Measurements from ENCODE around the gene RNF32.

The RNF32 gene

DNA sequence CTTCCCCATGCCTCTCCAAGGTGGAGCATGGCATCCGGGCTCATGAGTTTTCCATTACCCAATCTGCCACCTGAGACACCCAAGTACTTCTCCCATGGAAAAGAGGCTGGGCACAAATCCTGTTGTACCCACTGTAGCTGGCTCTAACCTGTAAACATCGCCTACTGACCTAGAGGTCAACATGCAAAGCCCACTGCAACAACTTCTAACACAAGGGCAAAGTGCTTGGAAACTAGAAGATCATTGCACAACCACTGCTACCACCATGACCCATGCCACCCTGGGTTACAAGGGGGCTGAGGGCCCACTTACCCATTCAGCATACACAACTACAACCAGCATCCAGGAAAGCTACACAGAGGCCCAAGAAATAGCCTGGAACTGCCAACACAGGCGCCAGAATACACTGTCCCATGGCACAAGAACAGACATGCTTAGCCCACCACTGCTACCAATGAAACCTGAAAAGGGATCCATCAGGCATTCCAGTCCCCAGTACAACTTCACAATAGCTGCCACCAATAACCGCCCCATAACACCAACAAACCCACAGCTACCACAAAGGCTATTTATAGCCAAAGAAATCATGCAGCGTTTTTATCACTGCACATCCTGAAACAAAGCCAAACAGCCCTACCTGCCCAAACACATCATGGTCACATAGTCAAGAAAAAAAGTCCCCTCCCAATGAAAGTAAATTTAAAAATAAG is 63.4 kb downstream of the RNF32 start:
- TF ChIP-seq EP300 (IDR thresholded peaks at IDR 0.05; ENCODE audit: borderline replicate concordance) (no peak), CEBPB (IDR thresholded peaks at IDR 0.05) (no peak), RAD21 (IDR thresholded peaks at IDR 0.05; ENCODE audit: low read depth) (no peak), ZBTB7A (IDR thresholded peaks at IDR 0.05; ENCODE audit: low read depth) (no peak), FOXM1 (IDR thresholded peaks at IDR 0.05; ENCODE audit: borderline replicate concordance, low read depth) (no peak), EGR1 (IDR thresholded peaks at IDR 0.05) (no peak), NFIC (IDR thresholded peaks at IDR 0.05) (no peak), TEAD4 (IDR thresholded peaks at IDR 0.05) (no peak), TCF12 (IDR thresholded peaks at IDR 0.05; ENCODE audit: low read depth) (no peak), TAF1 (IDR thresholded peaks at IDR 0.05; ENCODE audit: low read depth) (no peak), CREB1 (IDR thresholded peaks at IDR 0.05; ENCODE audit: low read depth) (no peak), YY1 (IDR thresholded peaks at IDR 0.05; ENCODE audit: low read depth) (no peak)
- TF ChIP-seq, protein P1, sequence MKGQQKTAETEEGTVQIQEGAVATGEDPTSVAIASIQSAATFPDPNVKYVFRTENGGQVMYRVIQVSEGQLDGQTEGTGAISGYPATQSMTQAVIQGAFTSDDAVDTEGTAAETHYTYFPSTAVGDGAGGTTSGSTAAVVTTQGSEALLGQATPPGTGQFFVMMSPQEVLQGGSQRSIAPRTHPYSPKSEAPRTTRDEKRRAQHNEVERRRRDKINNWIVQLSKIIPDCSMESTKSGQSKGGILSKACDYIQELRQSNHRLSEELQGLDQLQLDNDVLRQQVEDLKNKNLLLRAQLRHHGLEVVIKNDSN (IDR thresholded peaks at IDR 0.05) = no peak
- TF ChIP-seq, protein P2, sequence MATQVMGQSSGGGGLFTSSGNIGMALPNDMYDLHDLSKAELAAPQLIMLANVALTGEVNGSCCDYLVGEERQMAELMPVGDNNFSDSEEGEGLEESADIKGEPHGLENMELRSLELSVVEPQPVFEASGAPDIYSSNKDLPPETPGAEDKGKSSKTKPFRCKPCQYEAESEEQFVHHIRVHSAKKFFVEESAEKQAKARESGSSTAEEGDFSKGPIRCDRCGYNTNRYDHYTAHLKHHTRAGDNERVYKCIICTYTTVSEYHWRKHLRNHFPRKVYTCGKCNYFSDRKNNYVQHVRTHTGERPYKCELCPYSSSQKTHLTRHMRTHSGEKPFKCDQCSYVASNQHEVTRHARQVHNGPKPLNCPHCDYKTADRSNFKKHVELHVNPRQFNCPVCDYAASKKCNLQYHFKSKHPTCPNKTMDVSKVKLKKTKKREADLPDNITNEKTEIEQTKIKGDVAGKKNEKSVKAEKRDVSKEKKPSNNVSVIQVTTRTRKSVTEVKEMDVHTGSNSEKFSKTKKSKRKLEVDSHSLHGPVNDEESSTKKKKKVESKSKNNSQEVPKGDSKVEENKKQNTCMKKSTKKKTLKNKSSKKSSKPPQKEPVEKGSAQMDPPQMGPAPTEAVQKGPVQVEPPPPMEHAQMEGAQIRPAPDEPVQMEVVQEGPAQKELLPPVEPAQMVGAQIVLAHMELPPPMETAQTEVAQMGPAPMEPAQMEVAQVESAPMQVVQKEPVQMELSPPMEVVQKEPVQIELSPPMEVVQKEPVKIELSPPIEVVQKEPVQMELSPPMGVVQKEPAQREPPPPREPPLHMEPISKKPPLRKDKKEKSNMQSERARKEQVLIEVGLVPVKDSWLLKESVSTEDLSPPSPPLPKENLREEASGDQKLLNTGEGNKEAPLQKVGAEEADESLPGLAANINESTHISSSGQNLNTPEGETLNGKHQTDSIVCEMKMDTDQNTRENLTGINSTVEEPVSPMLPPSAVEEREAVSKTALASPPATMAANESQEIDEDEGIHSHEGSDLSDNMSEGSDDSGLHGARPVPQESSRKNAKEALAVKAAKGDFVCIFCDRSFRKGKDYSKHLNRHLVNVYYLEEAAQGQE (IDR thresholded peaks at IDR 0.05; ENCODE audit: low read depth) = no peak
- TF ChIP-seq, protein P3, sequence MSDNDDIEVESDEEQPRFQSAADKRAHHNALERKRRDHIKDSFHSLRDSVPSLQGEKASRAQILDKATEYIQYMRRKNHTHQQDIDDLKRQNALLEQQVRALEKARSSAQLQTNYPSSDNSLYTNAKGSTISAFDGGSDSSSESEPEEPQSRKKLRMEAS (IDR thresholded peaks at IDR 0.05) = no peak

DNA sequence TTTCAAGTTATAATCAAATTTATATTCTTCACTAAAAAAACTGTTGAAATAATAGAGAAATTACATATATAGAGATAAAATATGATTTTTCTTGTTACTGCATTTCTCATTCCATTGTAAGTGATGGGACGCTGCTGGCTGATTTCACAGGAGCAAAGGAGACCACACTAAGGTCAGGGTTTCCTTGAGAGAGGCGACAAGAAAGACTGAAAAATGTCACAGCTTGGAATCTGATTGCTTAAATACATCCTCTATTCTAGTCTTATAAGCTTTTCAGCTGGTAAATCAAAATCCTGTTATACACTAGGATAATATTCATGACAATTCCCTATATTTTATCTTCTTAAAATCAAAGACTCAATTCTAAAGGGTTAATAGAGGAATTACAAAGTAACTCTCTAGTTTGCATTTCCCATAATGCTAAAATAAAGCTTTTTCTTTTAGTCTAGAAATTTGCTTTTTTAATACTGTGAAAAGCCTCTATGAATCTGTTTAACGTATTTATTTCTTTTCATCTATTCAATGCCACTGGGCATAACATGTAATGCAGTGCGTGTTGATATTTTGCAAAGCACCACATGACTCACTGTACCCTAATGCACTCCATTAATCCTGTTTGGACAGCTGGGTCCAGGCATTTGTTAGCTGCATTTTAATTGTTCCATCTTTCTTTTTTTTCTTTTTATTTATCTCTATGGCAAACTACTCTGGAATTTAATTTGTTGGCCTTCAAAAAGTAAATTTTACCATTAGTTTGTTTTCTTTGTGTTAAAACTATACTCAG is 81.7 kb downstream of the RNF32 start:
- TF ChIP-seq RAD21 (IDR thresholded peaks at IDR 0.05; ENCODE audit: low read depth) (no peak), TAF1 (IDR thresholded peaks at IDR 0.05; ENCODE audit: low read depth) (no peak), NFIC (IDR thresholded peaks at IDR 0.05) (no peak), CREB1 (IDR thresholded peaks at IDR 0.05; ENCODE audit: low read depth) (no peak)
- TF ChIP-seq, protein P2 (IDR thresholded peaks at IDR 0.05; ENCODE audit: low read depth) = no peak
- TF ChIP-seq, protein P1 (IDR thresholded peaks at IDR 0.05) = no peak

DNA sequence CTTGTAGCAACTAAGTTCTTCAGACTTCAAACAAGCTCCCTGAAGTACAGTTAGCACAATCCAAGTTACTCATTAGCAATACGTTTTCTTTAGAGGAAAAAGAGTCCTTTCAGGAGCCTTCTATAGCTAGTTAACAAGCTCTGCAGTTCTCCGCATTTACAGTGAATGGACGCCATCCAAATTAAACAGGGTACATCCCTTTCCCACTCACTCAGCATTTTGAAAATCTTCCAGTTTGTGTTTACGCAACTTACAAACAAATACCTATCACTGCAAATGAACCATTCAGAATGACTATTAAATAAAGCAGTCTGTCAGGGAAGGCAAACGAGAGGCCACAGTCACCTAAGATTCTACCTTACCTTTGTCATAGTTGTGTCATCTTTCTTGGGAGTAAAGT is 84.5 kb downstream of the RNF32 start:
- no peak for TF ChIP-seq EP300 (IDR thresholded peaks at IDR 0.05; ENCODE audit: borderline replicate concordance)
- TF ChIP-seq, protein P2 (IDR thresholded peaks at IDR 0.05; ENCODE audit: low read depth) = no peak

DNA sequence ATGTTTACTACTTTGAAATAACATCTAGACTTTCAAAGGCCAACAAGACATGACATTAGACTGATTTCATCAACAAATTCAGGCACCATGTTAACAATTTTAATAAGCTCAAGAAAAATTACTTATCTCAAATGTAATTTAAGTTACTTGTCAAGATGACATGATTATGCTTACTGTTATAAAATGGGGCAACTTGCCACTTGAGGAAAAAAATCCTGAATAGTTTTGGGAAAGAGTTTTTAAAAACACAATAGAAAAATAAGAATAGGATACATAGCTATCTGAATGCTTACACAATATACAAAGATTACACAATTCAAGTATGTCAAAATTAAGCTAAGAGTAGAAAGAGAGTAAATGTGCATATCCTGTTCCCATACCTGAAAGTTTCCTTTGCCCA is 85.4 kb downstream of the RNF32 start:
- TF ChIP-seq RAD21 (IDR thresholded peaks at IDR 0.05; ENCODE audit: low read depth) (no peak), TCF12 (IDR thresholded peaks at IDR 0.05; ENCODE audit: low read depth) (no peak), FOXM1 (IDR thresholded peaks at IDR 0.05; ENCODE audit: borderline replicate concordance, low read depth) (no peak), NFIC (IDR thresholded peaks at IDR 0.05) (no peak), CEBPB (IDR thresholded peaks at IDR 0.05) (no peak), CREB1 (IDR thresholded peaks at IDR 0.05; ENCODE audit: low read depth) (no peak), EP300 (IDR thresholded peaks at IDR 0.05; ENCODE audit: borderline replicate concordance) (no peak), TAF1 (IDR thresholded peaks at IDR 0.05; ENCODE audit: low read depth) (no peak), EGR1 (IDR thresholded peaks at IDR 0.05) (no peak), TEAD4 (IDR thresholded peaks at IDR 0.05) (no peak), YY1 (IDR thresholded peaks at IDR 0.05; ENCODE audit: low read depth) (no peak)
- TF ChIP-seq, protein P1 (IDR thresholded peaks at IDR 0.05) = no peak
- TF ChIP-seq, protein P2 (IDR thresholded peaks at IDR 0.05; ENCODE audit: low read depth) = no peak
- TF ChIP-seq, protein P3 (IDR thresholded peaks at IDR 0.05) = no peak

Measured in Ishikawa (cell line).